Effector memory CD8-positive, alpha-beta T cell (primary cell): ENCODE results near the gene PIK3R4.

Experiments used
- ATAC-seq: fragments of 150-1000 bp; cut with Tn5 transposase; replicated peaks from 2 replicates; pipeline ENCODE4 v1.10.0; 2021; ENCODE audit warnings: mild to moderate bottlenecking, moderate library complexity
- DNase-seq, 3 experiments: peaks; one replicate each; pipeline ENCODE4 v3.0.0; 2021
- H3K27ac Mint-ChIP-seq, 2 donors: one replicate each; pipeline ENCODE4 v1.8.0; 2022; ENCODE audit warnings: mild to moderate bottlenecking in 2 of 2, mixed read lengths in 2 of 2, moderate library complexity in 2 of 2
- H3K27me3 Mint-ChIP-seq, 2 donors: one replicate each; pipeline ENCODE4 v1.8.0; 2022; ENCODE audit warnings: mixed read lengths in 2 of 2
- H3K36me3 Mint-ChIP-seq: one replicate; pipeline ENCODE4 v1.8.0; 2022; ENCODE audit warnings: mild to moderate bottlenecking, moderate library complexity, mixed read lengths; ENCODE audit not compliant: insufficient read depth
- H3K4me1 Mint-ChIP-seq, 2 donors: one replicate each; pipeline ENCODE4 v1.8.0; 2022; ENCODE audit warnings: low read depth in 2 of 2, mixed read lengths in 2 of 2
- H3K4me3 Mint-ChIP-seq, 2 donors: one replicate each; pipeline ENCODE4 v1.8.0; 2022; ENCODE audit warnings: mild to moderate bottlenecking in 2 of 2, mixed read lengths in 2 of 2, moderate library complexity in 2 of 2
- H3K9me3 Mint-ChIP-seq, 2 donors: one replicate each; pipeline ENCODE4 v1.8.0; 2022; ENCODE audit warnings: mixed read lengths in 2 of 2

Gene PIK3R4

GRCh38 chr3:130661140-130661891 lies 85.3 kb downstream of the PIK3R4 start:
- Mint-ChIP-seq H3K4me1 (no peaks in the 10 kb centered on the region), H3K27ac (no peak overlapping the region), H3K9me3 (no peaks in the 10 kb centered on the region), H3K4me3 (no peak overlapping the region), H3K36me3 (peaks cover under 1% of the 10 kb centered on the region), H3K27me3 (no peaks in the 10 kb centered on the region)
- DNase-seq = no peak
- no peak for ATAC-seq

GRCh38 chr3:130659911-130660310 lies 86.7 kb downstream of the PIK3R4 start:
- Mint-ChIP-seq H3K4me3 (no peak overlapping the region), H3K9me3 (no peaks in the 10 kb centered on the region), H3K27me3 (no peaks in the 10 kb centered on the region), H3K27ac (no peak overlapping the region), H3K4me1 (no peaks in the 10 kb centered on the region), H3K36me3 (peaks cover 4% of the 10 kb centered on the region)
- DNase-seq (no peak), ATAC-seq (no peak)

- Mint-ChIP-seq H3K4me1 (no peaks in the 10 kb centered on the region), H3K27ac (no peak overlapping the region), H3K4me3 (no peak overlapping the region), H3K27me3 (no peaks in the 10 kb centered on the region), H3K9me3 (no peaks in the 10 kb centered on the region), H3K36me3 (peaks cover 4% of the 10 kb centered on the region)
- ATAC-seq (no peak), DNase-seq (no peak)
Measured at GRCh38 chr3:130658678-130659077, 88.0 kb downstream of the PIK3R4 start.

- ATAC-seq (no peak), DNase-seq (no peak)
- no peaks in the 10 kb centered on the region for H3K27me3 Mint-ChIP-seq
- no peak overlapping the region for H3K27ac Mint-ChIP-seq
- H3K9me3 Mint-ChIP-seq = no peaks in the 10 kb centered on the region
- no peaks in the 10 kb centered on the region for H3K4me1 Mint-ChIP-seq
- H3K36me3 Mint-ChIP-seq = peaks cover 4% of the 10 kb centered on the region
- no peak overlapping the region for H3K4me3 Mint-ChIP-seq
Measured at GRCh38 chr3:130656627-130657026, 90.0 kb downstream of the PIK3R4 start.

GRCh38 chr3:130654921-130655320 lies 91.7 kb downstream of the PIK3R4 start:
- ATAC-seq (no peak), DNase-seq (no peak)
- Mint-ChIP-seq H3K27me3 (no peaks in the 10 kb centered on the region), H3K4me1 (no peaks in the 10 kb centered on the region), H3K36me3 (peaks cover 4% of the 10 kb centered on the region), H3K27ac (no peak overlapping the region), H3K9me3 (no peaks in the 10 kb centered on the region), H3K4me3 (no peak overlapping the region)

GRCh38 chr3:130654091-130654490 lies 92.5 kb downstream of the PIK3R4 start:
- ATAC-seq = no peak
- Mint-ChIP-seq H3K27me3 (no peaks in the 10 kb centered on the region), H3K4me3 (no peak overlapping the region), H3K4me1 (no peaks in the 10 kb centered on the region), H3K9me3 (no peaks in the 10 kb centered on the region), H3K27ac (no peak overlapping the region), H3K36me3 (peaks cover 4% of the 10 kb centered on the region)
- DNase-seq = no peak

- no peaks in the 10 kb centered on the region for H3K9me3 Mint-ChIP-seq
- no peak overlapping the region for H3K4me3 Mint-ChIP-seq
- H3K4me1 Mint-ChIP-seq = no peaks in the 10 kb centered on the region
- DNase-seq (no peak), ATAC-seq (no peak)
- H3K27ac Mint-ChIP-seq = no peak overlapping the region
- no peaks in the 10 kb centered on the region for H3K36me3 Mint-ChIP-seq
- peaks cover 0 to 6% of the 10 kb centered on the region in 2 donors for H3K27me3 Mint-ChIP-seq
Measured at GRCh38 chr3:130649061-130649654, 97.5 kb downstream of the PIK3R4 start.

- H3K9me3 Mint-ChIP-seq = no peaks in the 10 kb centered on the region
- H3K36me3 Mint-ChIP-seq = no peaks in the 10 kb centered on the region
- H3K27ac Mint-ChIP-seq = no peak overlapping the region
Measured at GRCh38 chr3:130648293-130648692, 98.3 kb downstream of the PIK3R4 start.

GRCh38 chr3:130645261-130645660 lies 101.4 kb downstream of the PIK3R4 start:
- H3K4me1 Mint-ChIP-seq = no peaks in the 10 kb centered on the region

More at GRCh38 chr3:130648293-130648692, 98.3 kb downstream of the PIK3R4 start:
- Mint-ChIP-seq H3K4me3 (no peak overlapping the region), H3K4me1 (no peaks in the 10 kb centered on the region), H3K27me3 (peaks cover 5 to 9% of the 10 kb centered on the region in 2 donors)
- ATAC-seq = no peak
- DNase-seq = no peak

GRCh38 chr3:130644628-130645253 lies 101.9 kb downstream of the PIK3R4 start:
- Mint-ChIP-seq H3K27ac (no peak overlapping the region), H3K9me3 (no peaks in the 10 kb centered on the region), H3K36me3 (no peaks in the 10 kb centered on the region), H3K27me3 (peaks cover 18 to 20% of the 10 kb centered on the region in 2 donors), H3K4me1 (no peaks in the 10 kb centered on the region), H3K4me3 (no peak overlapping the region)
- no peak for ATAC-seq
- DNase-seq = no peak

More at GRCh38 chr3:130645261-130645660, 101.4 kb downstream of the PIK3R4 start:
- DNase-seq (no peak), ATAC-seq (no peak)
- H3K27me3 Mint-ChIP-seq = peaks cover 18 to 20% of the 10 kb centered on the region in 2 donors
- H3K9me3 Mint-ChIP-seq = no peaks in the 10 kb centered on the region
- no peak overlapping the region for H3K4me3 Mint-ChIP-seq
- H3K27ac Mint-ChIP-seq = no peak overlapping the region
- H3K36me3 Mint-ChIP-seq = no peaks in the 10 kb centered on the region

- Mint-ChIP-seq H3K27me3 (peaks cover 18 to 28% of the 10 kb centered on the region in 2 donors), H3K9me3 (no peaks in the 10 kb centered on the region), H3K36me3 (no peaks in the 10 kb centered on the region), H3K4me1 (no peaks in the 10 kb centered on the region), H3K4me3 (no peak overlapping the region), H3K27ac (no peak overlapping the region)
- DNase-seq = no peak
- ATAC-seq = no peak
Measured at GRCh38 chr3:130640027-130640426, 106.6 kb downstream of the PIK3R4 start.

GRCh38 chr3:130636480-130637234 lies 110.0 kb downstream of the PIK3R4 start:
- no peaks in the 10 kb centered on the region for H3K36me3 Mint-ChIP-seq
- H3K4me3 Mint-ChIP-seq = no peak overlapping the region
- DNase-seq = no peak
- no peak for ATAC-seq
- no peaks in the 10 kb centered on the region for H3K9me3 Mint-ChIP-seq
- H3K27me3 Mint-ChIP-seq = peaks cover 2 to 16% of the 10 kb centered on the region in 2 donors
- no peak overlapping the region for H3K27ac Mint-ChIP-seq
- H3K4me1 Mint-ChIP-seq = no peaks in the 10 kb centered on the region

GRCh38 chr3:130635978-130636377 lies 110.7 kb downstream of the PIK3R4 start:
- Mint-ChIP-seq H3K4me3 (no peak overlapping the region), H3K27ac (no peak overlapping the region), H3K27me3 (peaks cover 0 to 14% of the 10 kb centered on the region in 2 donors), H3K9me3 (no peaks in the 10 kb centered on the region), H3K4me1 (no peaks in the 10 kb centered on the region), H3K36me3 (no peaks in the 10 kb centered on the region)
- ATAC-seq = no peak
- no peak for DNase-seq
